Adrenal gland (tissue), 5 donors: Measurements from ENCODE around the gene HDGFL3.

Source experiments
- POLR2A ChIP-seq, 2 donors: fragments of 450-650 bp; IDR thresholded peaks; one replicate each; pipeline ENCODE4 v1.6.1; 2017; ENCODE audit warnings: antibody characterized with exemption in 2 of 2, mild to moderate bottlenecking in 2 of 2, moderate library complexity in 1 of 2
- TF ChIP-seq, protein P1 (sequence below), 6 experiments: fragments of 450-650 bp in 4 of 6; fragments of 200-600 bp in 2 of 6; sonication (generic) in 1 of 6; IDR thresholded peaks; 1 replicate in 5 of 6; 2 replicates in 1 of 6; pipeline versions ENCODE4 v1.5.1 to v1.8.0; 2016 to 2021; ENCODE audit warnings: antibody characterized with exemption in 6 of 6, mild to moderate bottlenecking in 2 of 6, moderate library complexity in 1 of 6
- donor health status: DM: no; HTN: no; CAD: no.

DNA sequence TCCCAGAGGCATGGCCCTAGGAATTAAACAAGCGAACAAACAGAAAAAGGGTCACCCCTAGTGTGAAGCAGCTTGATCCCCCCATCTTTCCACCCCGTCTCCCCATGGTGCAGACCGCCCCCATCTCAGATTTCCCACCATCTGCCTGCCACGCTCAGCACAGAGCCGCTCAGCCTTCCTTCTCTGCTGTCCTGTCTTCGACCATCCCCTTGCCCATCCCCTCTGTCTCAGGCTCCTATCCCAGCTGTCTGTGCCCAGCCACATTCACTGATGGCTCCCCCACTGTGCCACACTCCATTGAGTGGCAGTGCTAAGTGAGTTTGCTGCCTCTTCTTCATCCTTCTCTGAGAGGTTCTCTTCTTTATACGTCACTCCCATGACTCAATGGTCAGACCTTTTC, 128.9 kb downstream of the HDGFL3 start:
- TF ChIP-seq, protein P1, sequence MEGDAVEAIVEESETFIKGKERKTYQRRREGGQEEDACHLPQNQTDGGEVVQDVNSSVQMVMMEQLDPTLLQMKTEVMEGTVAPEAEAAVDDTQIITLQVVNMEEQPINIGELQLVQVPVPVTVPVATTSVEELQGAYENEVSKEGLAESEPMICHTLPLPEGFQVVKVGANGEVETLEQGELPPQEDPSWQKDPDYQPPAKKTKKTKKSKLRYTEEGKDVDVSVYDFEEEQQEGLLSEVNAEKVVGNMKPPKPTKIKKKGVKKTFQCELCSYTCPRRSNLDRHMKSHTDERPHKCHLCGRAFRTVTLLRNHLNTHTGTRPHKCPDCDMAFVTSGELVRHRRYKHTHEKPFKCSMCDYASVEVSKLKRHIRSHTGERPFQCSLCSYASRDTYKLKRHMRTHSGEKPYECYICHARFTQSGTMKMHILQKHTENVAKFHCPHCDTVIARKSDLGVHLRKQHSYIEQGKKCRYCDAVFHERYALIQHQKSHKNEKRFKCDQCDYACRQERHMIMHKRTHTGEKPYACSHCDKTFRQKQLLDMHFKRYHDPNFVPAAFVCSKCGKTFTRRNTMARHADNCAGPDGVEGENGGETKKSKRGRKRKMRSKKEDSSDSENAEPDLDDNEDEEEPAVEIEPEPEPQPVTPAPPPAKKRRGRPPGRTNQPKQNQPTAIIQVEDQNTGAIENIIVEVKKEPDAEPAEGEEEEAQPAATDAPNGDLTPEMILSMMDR (IDR thresholded peaks at IDR 0.05), result no peak
- TF ChIP-seq POLR2A (IDR thresholded peaks at IDR 0.05), result no peak
